K562 (cell line): ENCODE data around the gene FAM174C. TPM values are rescaled to one million over a fixed set of nuclear protein-coding genes. Genes with fewer than 3 reads are reported as not detected.

Experiments
- GABPA ChIP-seq: fragments of 200-800 bp; sonication (Bioruptor generic); conservative IDR thresholded peaks from 2 replicates; pipeline ENCODE4 v1.6.1; 2016; ENCODE audit warnings: low read depth, missing genetic modification characterization, missing compliant biosample characterization
- HEY1 ChIP-seq: fragments of 250-450 bp; sonication (Bioruptor Pico); IDR thresholded peaks from 2 replicates; pipeline ENCODE4 v1.5.0; 2020; ENCODE audit warnings: mild to moderate bottlenecking, moderate library complexity, borderline replicate concordance
- IRF2 ChIP-seq: sonication (generic); formaldehyde crosslinking; IDR thresholded peaks from 2 replicates; pipeline ENCODE4 v1.8.1; 2022; ENCODE audit warnings: mild to moderate bottlenecking, missing genetic modification reagents
- MCM5 ChIP-seq: fragments of 450-650 bp; IDR thresholded peaks from 2 replicates; pipeline ENCODE4 v1.6.1; 2016; ENCODE audit warnings: low read depth
- POLR2AphosphoS2 ChIP-seq: IDR thresholded peaks from 2 replicates; pipeline ENCODE4 v1.6.1; 2012; ENCODE audit warnings: low read length, improper control_type of control experiment
- PYGO2 ChIP-seq: fragments of 450-650 bp; IDR thresholded peaks from 2 replicates; pipeline ENCODE4 v1.6.1; 2016; ENCODE audit warnings: mild to moderate bottlenecking, missing genetic modification characterization, moderate library complexity, missing compliant biosample characterization
- RAD21 ChIP-seq, 2 experiments: fragments of 250-450 bp in 1 of 2; fragments of 450-650 bp in 1 of 2; sonication (Bioruptor Pico) in 1 of 2; formaldehyde crosslinking in 1 of 2; IDR thresholded peaks in 1 of 2; conservative IDR thresholded peaks in 1 of 2; 2 replicates each; pipeline versions ENCODE4 v1.4.0 to v1.8.0; 2020 to 2022; ENCODE audit warnings: mild to moderate bottlenecking in 2 of 2, moderate library complexity in 1 of 2
- SIRT6 ChIP-seq: IDR thresholded peaks from one replicate; pipeline ENCODE4 v1.6.1; 2012; ENCODE audit warnings: low read depth, mild to moderate bottlenecking, control low read depth, inconsistent platforms, low read length, moderate library complexity
- TRIM28 ChIP-seq: fragments of 450-650 bp; IDR thresholded peaks from 2 replicates; pipeline ENCODE4 v1.6.1; 2017
- ZFPM2 ChIP-seq: fragments of 250-450 bp; sonication (Bioruptor Pico); IDR thresholded peaks from 2 replicates; pipeline ENCODE4 v1.5.1; 2022; ENCODE audit warnings: mild to moderate bottlenecking
- ZNF695 ChIP-seq: fragments of 450-650 bp; formaldehyde crosslinking; IDR thresholded peaks from 2 replicates; pipeline ENCODE4 v1.4.0; 2020; ENCODE audit warnings: mild to moderate bottlenecking, moderate library complexity
- polyA plus RNA-seq, 8 experiments: library from polyadenylated mRNA; depleted of rRNA in 4 of 8; stranded (reverse) in 5 of 8; unstranded in 3 of 8; fragments of >200 nt; fragmentation: Nextera tagmentation in 2 of 8; fragmentation: Illumina TruSeq in 1 of 8; extraction: Ambion mirVana in 2 of 8; extraction: Trizol in 1 of 8; gene quantifications; 2 replicates each; pipeline versions ENCODE4 v1.2.1 to v1.2.3, GENCODE V29; 2011 to 2014; ENCODE audit warnings: inconsistent platforms in 1 of 8, missing spikeins in 1 of 8
- total RNA-seq, 7 experiments: library from RNA; depleted of rRNA in 6 of 7; stranded (reverse); fragments of >200 nt in 6 of 7; fragmentation: Illumina TruSeq in 2 of 7; extraction: Trizol in 2 of 7; gene quantifications; 2 replicates each; pipeline versions ENCODE4 v1.2.1 to v1.2.3, GENCODE V29; 2011 to 2021; ENCODE audit warnings: low replicate concordance in 1 of 7
- TF ChIP-seq, protein P1 (sequence below): fragments of 450-650 bp; IDR thresholded peaks from 2 replicates; pipeline ENCODE4 v1.6.1; 2016; ENCODE audit warnings: low read depth
- TF ChIP-seq, protein P2 (sequence below): fragments of 450-650 bp; IDR thresholded peaks from 2 replicates; pipeline ENCODE4 v1.7.0; 2016; ENCODE audit warnings: borderline replicate concordance
- TF ChIP-seq, protein P3 (sequence below): fragments of 250-450 bp; sonication (Bioruptor Pico); IDR thresholded peaks from 2 replicates; pipeline ENCODE4 v1.6.1; 2021; ENCODE audit warnings: mild to moderate bottlenecking
- TF ChIP-seq, protein P4 (sequence below): fragments of 450-650 bp; formaldehyde crosslinking; conservative IDR thresholded peaks from 2 replicates; pipeline ENCODE4 v1.4.0; 2022; ENCODE audit warnings: mild to moderate bottlenecking, missing genetic modification characterization

Gene FAM174C
- total and polyA plus RNA-seq, 9 of the 15 experiments (the other 6 are each of a cell fraction or from before 2014, with no cell fraction given) = 0.66 to 89.6 (median 20.3) TPM

DNA sequence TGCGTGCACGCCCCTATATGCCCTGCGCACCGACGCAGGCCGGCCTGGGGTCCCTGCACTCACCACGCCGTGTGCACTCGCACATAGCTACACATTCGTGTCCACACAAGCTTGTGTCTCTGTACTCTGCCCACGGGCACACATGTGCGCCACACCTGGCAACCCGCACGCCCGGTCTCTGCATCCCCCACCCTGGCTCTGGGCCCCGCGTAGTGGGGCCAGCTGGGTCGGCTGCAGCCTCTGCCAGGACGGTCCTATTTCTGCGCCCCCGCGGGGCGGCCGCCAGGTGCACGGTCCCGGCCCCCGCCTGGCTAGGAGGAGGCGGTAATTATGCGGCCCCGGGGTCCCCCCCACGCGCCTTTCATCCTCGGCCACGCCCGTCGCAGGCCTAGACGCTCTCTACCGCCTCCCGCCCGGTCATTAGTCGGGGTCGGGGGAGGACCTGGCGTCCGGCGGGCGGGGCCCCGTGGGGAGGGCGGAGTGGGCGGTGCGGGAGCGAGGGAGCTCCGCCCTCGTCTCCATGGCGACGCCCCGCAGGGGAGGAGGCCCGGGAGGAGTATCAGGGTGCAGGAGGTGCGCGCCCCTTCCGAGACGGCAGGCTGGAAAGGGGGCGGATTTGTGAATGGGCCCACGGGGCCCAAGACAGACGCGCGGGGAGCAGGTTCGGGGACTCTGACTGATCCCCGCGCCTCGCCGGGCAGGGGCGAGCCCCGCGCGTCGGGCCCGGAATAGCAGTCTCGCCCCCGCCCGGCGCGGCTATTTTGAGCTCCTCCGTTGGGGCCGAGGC is 9.0 kb upstream of the FAM174C start (continued):
- TF ChIP-seq, protein P1, sequence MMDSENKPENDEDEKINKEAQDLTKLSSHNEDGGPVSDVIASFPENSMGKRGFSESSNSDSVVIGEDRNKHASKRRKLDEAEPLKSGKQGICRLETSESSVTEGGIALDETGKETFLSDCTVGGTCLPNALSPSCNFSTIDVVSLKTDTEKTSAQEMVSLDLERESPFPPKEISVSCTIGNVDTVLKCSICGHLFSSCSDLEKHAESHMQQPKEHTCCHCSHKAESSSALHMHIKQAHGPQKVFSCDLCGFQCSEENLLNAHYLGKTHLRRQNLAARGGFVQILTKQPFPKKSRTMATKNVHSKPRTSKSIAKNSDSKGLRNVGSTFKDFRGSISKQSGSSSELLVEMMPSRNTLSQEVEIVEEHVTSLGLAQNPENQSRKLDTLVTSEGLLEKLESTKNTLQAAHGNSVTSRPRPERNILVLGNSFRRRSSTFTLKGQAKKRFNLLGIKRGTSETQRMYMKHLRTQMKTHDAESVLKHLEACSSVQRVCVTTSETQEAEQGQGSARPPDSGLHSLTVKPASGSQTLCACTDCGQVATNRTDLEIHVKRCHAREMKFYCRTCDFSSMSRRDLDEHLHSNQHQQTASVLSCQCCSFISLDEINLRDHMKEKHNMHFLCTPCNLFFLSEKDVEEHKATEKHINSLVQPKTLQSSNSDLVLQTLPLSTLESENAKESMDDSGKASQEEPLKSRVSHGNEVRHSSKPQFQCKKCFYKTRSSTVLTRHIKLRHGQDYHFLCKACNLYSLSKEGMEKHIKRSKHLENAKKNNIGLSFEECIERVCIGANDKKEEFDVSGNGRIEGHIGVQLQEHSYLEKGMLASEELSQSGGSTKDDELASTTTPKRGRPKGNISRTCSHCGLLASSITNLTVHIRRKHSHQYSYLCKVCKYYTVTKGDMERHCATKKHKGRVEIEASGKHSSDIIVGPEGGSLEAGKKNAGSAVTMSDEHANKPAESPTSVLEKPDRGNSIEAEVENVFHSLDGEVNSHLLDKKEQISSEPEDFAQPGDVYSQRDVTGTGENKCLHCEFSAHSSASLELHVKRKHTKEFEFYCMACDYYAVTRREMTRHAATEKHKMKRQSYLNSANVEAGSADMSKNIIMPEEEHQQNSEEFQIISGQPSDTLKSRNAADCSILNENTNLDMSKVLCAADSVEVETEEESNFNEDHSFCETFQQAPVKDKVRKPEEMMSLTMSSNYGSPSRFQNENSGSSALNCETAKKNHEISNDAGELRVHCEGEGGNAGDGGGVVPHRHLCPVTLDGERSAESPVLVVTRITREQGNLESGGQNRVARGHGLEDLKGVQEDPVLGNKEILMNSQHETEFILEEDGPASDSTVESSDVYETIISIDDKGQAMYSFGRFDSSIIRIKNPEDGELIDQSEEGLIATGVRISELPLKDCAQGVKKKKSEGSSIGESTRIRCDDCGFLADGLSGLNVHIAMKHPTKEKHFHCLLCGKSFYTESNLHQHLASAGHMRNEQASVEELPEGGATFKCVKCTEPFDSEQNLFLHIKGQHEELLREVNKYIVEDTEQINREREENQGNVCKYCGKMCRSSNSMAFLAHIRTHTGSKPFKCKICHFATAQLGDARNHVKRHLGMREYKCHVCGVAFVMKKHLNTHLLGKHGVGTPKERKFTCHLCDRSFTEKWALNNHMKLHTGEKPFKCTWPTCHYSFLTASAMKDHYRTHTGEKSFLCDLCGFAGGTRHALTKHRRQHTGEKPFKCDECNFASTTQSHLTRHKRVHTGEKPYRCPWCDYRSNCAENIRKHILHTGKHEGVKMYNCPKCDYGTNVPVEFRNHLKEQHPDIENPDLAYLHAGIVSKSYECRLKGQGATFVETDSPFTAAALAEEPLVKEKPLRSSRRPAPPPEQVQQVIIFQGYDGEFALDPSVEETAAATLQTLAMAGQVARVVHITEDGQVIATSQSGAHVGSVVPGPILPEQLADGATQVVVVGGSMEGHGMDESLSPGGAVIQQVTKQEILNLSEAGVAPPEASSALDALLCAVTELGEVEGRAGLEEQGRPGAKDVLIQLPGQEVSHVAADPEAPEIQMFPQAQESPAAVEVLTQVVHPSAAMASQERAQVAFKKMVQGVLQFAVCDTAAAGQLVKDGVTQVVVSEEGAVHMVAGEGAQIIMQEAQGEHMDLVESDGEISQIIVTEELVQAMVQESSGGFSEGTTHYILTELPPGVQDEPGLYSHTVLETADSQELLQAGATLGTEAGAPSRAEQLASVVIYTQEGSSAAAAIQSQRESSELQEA = no peak
- TF ChIP-seq IRF2 (CRISPR knock-in tag) (no peak), GABPA (tag) (no peak; the same call in 1 of the 2 replicates), SIRT6 (no peak), HEY1 (no peak), TRIM28 (no peak), PYGO2 (no peak), RAD21 (CRISPR knock-in tag; conservative IDR thresholded peaks at IDR 0.05 in 1 of 2, IDR thresholded peaks at IDR 0.05 in 1 of 2) (no peak), MCM5 (no peak), ZFPM2 (no peak), ZNF695 (CRISPR knock-in tag) (no peak), POLR2AphosphoS2 (no peak)
- TF ChIP-seq, protein P2, sequence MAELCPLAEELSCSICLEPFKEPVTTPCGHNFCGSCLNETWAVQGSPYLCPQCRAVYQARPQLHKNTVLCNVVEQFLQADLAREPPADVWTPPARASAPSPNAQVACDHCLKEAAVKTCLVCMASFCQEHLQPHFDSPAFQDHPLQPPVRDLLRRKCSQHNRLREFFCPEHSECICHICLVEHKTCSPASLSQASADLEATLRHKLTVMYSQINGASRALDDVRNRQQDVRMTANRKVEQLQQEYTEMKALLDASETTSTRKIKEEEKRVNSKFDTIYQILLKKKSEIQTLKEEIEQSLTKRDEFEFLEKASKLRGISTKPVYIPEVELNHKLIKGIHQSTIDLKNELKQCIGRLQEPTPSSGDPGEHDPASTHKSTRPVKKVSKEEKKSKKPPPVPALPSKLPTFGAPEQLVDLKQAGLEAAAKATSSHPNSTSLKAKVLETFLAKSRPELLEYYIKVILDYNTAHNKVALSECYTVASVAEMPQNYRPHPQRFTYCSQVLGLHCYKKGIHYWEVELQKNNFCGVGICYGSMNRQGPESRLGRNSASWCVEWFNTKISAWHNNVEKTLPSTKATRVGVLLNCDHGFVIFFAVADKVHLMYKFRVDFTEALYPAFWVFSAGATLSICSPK = no peak
- TF ChIP-seq, protein P3, sequence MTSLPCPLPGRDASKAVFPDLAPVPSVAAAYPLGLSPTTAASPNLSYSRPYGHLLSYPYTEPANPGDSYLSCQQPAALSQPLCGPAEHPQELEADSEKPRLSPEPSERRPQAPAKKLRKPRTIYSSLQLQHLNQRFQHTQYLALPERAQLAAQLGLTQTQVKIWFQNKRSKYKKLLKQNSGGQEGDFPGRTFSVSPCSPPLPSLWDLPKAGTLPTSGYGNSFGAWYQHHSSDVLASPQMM (CRISPR knock-in tag) = no peak
- TF ChIP-seq, protein P4, sequence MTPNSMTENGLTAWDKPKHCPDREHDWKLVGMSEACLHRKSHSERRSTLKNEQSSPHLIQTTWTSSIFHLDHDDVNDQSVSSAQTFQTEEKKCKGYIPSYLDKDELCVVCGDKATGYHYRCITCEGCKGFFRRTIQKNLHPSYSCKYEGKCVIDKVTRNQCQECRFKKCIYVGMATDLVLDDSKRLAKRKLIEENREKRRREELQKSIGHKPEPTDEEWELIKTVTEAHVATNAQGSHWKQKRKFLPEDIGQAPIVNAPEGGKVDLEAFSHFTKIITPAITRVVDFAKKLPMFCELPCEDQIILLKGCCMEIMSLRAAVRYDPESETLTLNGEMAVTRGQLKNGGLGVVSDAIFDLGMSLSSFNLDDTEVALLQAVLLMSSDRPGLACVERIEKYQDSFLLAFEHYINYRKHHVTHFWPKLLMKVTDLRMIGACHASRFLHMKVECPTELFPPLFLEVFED (CRISPR knock-in tag) = no peak
